Measurements from ENCODE around the gene PCLO.
"Not testable (repeated sequence)": the region's sequence is repeated elsewhere in the genome, so short reads cannot be mapped to it uniquely, and the experiment has no call there.

Gene PCLO

GRCh38 chr7:82894341-82894740, 268.3 kb downstream of the PCLO start:
- DNase-seq; in situ Hi-C loops (cut with MboI; ENCODE audit: low pct_unique_long_range_greater_than_20kb, low sequenced_read_pairs): not testable (repeated sequence)

DNA sequence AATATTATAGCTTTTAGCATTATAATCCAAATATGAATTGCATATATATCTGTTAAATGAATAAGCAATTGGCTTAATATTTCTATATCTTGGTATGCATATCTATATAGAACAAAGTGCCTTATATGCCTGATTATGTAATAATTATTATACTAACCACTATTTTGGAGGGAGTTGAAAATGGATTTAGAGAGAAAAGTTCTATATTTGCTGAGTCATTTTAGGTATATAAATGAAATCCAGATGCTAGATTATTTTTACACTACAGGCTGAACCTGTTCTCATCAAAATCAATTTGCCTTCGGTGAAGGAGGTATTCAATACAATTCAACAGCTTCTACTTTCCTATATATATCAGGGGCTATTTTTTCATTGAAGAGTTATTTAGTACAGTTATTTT, 276.4 kb downstream of the PCLO start:
- no peak for DNase-seq
- in situ Hi-C loops (cut with MboI; ENCODE audit: low pct_unique_long_range_greater_than_20kb, low sequenced_read_pairs): no loop called here

- no peak for DNase-seq
- in situ Hi-C loops (cut with MboI; ENCODE audit: low pct_unique_long_range_greater_than_20kb, low sequenced_read_pairs): no loop called here
Measured at GRCh38 chr7:82865856-82866255, 296.8 kb downstream of the PCLO start.

DNA sequence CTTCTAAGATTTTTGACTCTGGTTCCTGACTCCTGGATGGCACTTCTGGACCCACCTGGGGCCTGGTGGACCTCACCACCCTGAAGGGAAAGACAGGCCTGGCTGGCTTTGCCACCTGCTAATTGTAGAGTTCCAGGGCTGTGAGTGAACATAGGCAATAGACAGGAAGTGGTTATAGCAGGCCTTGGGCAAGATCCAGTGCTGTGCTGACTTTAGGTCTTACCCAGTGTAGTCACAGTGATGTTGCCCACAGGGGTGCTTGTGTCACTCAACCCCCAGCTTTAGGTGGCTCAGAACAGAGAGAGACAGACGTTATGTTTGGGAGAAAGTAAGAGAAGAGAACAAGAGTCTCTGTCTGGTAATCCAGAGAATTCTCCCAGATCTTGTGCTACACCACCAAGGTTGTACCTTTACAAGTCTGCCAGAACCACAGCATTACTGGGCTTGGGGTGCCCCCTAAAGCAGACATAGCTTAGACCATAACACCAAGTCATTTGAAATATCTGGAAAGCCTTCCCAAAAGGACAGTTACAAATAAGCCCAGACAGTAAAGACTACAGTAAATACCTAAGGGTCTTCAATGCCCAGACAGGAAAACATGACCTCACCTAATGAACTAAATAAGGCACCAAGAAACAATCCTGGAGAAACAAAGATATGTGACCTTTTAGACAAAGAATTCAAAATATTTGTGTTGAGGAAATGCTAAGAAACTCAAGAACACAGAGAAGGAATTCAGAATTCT, 303.4 kb downstream of the PCLO start:
- in situ Hi-C loops (cut with MboI; ENCODE audit: low pct_unique_long_range_greater_than_20kb, low sequenced_read_pairs): no loop called here
- no peak for DNase-seq

GRCh38 chr7:82851121-82851520, 311.6 kb downstream of the PCLO start:
- in situ Hi-C loops (cut with MboI; ENCODE audit: low pct_unique_long_range_greater_than_20kb, low sequenced_read_pairs): no loop called here
- DNase-seq: no peak

DNA sequence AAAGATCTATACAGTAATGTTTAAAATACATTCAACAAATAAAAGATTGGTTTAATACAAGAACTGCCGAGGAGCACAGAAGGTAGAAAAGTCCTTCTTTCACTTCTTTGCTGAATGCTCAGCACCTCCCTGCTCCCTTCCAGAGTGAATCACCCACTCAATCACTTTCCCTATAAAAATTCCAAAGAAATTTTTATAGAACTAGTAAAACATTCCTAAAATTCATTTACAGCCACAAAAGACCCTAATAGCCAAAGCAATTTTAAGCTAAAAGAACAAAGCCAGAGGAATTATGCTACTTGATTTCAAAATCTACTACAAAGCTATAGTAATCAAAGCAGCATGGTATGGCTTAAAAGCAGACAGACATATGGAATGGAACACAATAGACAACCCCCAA, 320.9 kb downstream of the PCLO start:
- in situ Hi-C loops (cut with MboI; ENCODE audit: low pct_unique_long_range_greater_than_20kb, low sequenced_read_pairs): no loop called here
- DNase-seq: no peak

DNA sequence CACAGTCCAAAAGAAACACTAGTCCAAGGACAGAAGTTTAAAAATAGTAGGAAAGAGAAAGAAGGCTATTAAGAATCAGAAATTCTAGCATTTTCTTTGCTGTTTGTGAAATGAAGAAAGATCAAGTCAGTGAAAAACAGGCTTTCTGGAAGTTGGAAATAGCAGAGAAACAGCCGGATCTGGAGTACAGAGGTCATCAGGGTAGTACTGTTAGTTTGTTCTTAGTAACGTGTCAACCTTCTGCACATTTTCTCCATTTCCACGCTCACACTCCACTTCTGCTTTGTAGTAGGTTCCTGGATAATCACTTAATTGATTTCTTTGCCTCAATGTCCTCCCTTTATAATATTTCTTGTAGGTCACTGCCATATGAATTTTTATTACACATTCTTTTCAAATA, 322.6 kb downstream of the PCLO start:
- in situ Hi-C loops (cut with MboI; ENCODE audit: low pct_unique_long_range_greater_than_20kb, low sequenced_read_pairs): no loop called here
- no peak for DNase-seq

DNA sequence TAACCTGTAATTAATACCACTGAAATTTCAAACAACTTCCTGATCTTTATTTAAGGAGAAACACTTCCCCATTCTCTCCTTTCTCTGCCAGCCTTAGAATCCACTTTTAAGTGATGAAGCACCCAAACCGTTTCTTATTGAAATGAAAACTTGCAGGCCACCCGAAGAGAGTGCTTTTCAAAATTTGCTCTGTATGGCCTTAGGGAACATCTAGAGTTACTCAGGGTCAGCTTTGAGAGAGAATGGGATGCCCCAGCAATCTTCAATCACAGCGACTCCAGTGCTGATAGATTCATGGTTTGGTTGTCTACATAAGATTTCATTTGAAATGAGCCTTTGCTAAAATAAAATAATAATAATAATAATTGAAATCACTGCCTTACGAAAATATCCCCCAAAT, 323.1 kb downstream of the PCLO start:
- no peak for DNase-seq
- in situ Hi-C loops (cut with MboI; ENCODE audit: low pct_unique_long_range_greater_than_20kb, low sequenced_read_pairs): no loop called here

- DNase-seq: no peak
- in situ Hi-C loops (cut with MboI; ENCODE audit: low pct_unique_long_range_greater_than_20kb, low sequenced_read_pairs): no loop called here
Measured at GRCh38 chr7:82839063-82839462, 323.6 kb downstream of the PCLO start.

- in situ Hi-C loops (cut with MboI; ENCODE audit: low pct_unique_long_range_greater_than_20kb, low sequenced_read_pairs): no loop called here
- no peak for DNase-seq
Measured at GRCh38 chr7:82838314-82838713, 324.4 kb downstream of the PCLO start.

- in situ Hi-C loops (cut with MboI; ENCODE audit: low pct_unique_long_range_greater_than_20kb, low sequenced_read_pairs): no loop called here
- no peak for DNase-seq
Measured at GRCh38 chr7:82823073-82823472, 339.6 kb downstream of the PCLO start.

DNA sequence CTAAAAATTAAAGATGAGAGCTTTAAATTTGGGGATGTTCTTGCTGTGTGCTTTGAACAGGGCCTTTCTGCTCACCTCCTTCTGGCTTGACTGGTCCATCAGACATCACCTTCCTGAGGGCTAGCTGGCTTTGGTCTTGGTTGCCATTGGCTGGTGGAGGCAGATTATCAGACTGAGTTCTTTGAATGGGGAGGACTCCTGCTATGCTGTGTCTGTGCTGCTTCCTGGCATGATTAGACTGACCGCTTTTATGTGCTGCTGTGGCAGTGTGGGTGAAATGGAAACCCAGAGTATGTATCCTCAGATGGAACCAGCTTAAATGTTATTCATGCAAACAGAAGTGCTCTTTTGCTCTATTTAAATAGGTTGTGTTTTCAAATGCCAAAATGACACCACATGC, 341.6 kb downstream of the PCLO start:
- DNase-seq: no peak
- in situ Hi-C loops (cut with MboI; ENCODE audit: low pct_unique_long_range_greater_than_20kb, low sequenced_read_pairs): no loop called here

GRCh38 chr7:82818171-82818570, 344.5 kb downstream of the PCLO start:
- no peak for DNase-seq
- in situ Hi-C loops (cut with MboI; ENCODE audit: low pct_unique_long_range_greater_than_20kb, low sequenced_read_pairs): no loop called here

- no peak for DNase-seq
- in situ Hi-C loops (cut with MboI; ENCODE audit: low pct_unique_long_range_greater_than_20kb, low sequenced_read_pairs): no loop called here
Measured at GRCh38 chr7:82816272-82816671, 346.4 kb downstream of the PCLO start.

- DNase-seq: peak; percentile 52
- in situ Hi-C loops (cut with MboI; ENCODE audit: low pct_unique_long_range_greater_than_20kb, low sequenced_read_pairs): no loop called here
Measured at GRCh38 chr7:82810558-82811259, 352.0 kb downstream of the PCLO start.

DNA sequence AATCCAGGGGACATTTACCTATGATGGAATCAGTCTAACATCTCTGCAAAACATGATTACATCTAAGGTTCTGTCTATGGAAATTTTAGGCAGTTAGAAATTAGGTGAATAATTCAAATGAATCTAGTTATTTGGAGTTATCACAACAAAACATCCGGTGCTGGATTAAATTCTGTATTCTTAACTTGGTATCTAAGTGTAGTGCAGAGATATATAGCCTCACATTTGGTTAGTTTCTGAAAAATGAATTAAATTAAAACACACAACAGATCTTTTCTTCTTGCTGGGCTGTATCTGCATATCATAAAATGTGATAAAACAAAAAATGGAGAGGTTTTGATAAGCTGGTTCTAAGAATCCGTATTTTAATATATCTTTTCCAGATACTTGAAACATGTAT, 354.1 kb downstream of the PCLO start:
- no peak for DNase-seq
- in situ Hi-C loops (cut with MboI; ENCODE audit: low pct_unique_long_range_greater_than_20kb, low sequenced_read_pairs): no loop called here

- no peak for DNase-seq
- in situ Hi-C loops (cut with MboI; ENCODE audit: low pct_unique_long_range_greater_than_20kb, low sequenced_read_pairs): no loop called here
Measured at GRCh38 chr7:82805527-82805960, 357.1 kb downstream of the PCLO start.

DNA sequence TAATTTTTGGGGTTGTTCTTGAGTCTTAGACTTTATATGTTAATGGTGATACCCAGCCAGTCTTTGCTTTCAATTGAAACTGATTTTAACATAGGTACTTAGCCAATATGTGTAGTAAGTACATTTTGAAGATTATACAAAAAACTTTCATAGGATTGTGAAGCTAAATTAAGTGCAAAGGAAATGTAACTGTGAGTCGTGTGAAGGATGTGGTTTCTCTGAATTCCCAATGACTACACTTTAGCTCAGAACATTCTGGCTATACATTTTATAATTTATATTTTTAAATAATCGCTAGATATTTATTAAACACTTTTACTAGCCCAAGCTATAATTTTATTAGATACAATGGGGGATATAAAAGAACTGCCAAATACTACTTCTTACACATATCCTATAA, 359.3 kb downstream of the PCLO start:
- no peak for DNase-seq
- in situ Hi-C loops (cut with MboI; ENCODE audit: low pct_unique_long_range_greater_than_20kb, low sequenced_read_pairs): no loop called here

- in situ Hi-C loops (cut with MboI; ENCODE audit: low pct_unique_long_range_greater_than_20kb, low sequenced_read_pairs): no loop called here
- DNase-seq: no peak
Measured at GRCh38 chr7:82789883-82790609, 372.6 kb downstream of the PCLO start.

DNA sequence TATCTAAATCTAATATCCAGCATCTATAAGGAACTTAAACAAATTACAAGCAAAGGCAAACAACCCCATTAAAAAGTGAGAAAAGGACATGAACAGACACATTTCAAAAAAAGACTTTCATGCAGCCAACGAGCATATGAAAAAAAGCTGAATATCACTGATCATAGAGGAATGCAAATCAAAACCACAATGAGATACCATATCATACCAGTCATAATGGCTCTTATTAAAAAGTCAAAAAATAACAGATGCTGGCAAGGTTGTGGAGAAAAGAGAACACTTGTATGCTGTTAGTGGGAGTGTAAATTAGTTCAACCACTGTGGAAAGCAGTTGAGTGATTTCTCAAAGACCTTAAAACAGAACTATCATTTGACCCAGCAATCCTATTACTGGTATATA, 384.7 kb downstream of the PCLO start:
- in situ Hi-C loops (cut with MboI; ENCODE audit: low pct_unique_long_range_greater_than_20kb, low sequenced_read_pairs): no loop called here
- DNase-seq: no peak

All from KBM-7 (cell line).